Liver (tissue), 9 donors: ENCODE data around the gene SEC22A. TPM values are rescaled to one million over a fixed set of nuclear protein-coding genes. Genes with fewer than 3 reads are reported as not detected.

ENCODE experiments used
- DNase-seq: peaks from one replicate; pipeline ENCODE4 v3.0.0-alpha.2; 2017; ENCODE audit warnings: low spot score
- H3K27ac ChIP-seq, 2 donors: one replicate each; pipeline ENCODE4 v1.7.0; 2013; ENCODE audit warnings: inconsistent platforms in 2 of 2, low read length in 2 of 2, control low read depth in 1 of 2, low read depth in 1 of 2, mild to moderate bottlenecking in 1 of 2
- H3K27me3 ChIP-seq, 4 donors: one replicate each; pipeline versions ENCODE4 v1.6.1 to v1.7.0; 2013; ENCODE audit warnings: low read length in 3 of 4, inconsistent platforms in 1 of 4, mild to moderate bottlenecking in 1 of 4, moderate library complexity in 1 of 4; ENCODE audit not compliant: control insufficient read depth in 4 of 4, insufficient read depth in 4 of 4
- H3K36me3 ChIP-seq, 4 donors: one replicate each; pipeline versions ENCODE4 v1.6.1 to v1.7.0; 2013; ENCODE audit warnings: low read length in 3 of 4, mild to moderate bottlenecking in 3 of 4, low read depth in 1 of 4, moderate library complexity in 1 of 4; ENCODE audit not compliant: control insufficient read depth in 4 of 4, insufficient read depth in 3 of 4
- H3K4me1 ChIP-seq, 4 donors: one replicate each; pipeline versions ENCODE4 v1.6.1 to v1.7.0; 2013; ENCODE audit warnings: low read length in 3 of 4, mild to moderate bottlenecking in 3 of 4, moderate library complexity in 1 of 4; ENCODE audit not compliant: control insufficient read depth in 4 of 4, insufficient read depth in 4 of 4
- H3K4me3 ChIP-seq, 3 donors: one replicate each; pipeline versions ENCODE4 v1.6.1 to v1.7.0; 2013; ENCODE audit warnings: low read length in 3 of 3, control low read depth in 1 of 3, low read depth in 1 of 3, mild to moderate bottlenecking in 1 of 3
- H3K9ac ChIP-seq, 2 donors: one replicate each; pipeline ENCODE4 v1.7.0; 2013; ENCODE audit warnings: low read length in 2 of 2, mild to moderate bottlenecking in 2 of 2, moderate library complexity in 2 of 2, control low read depth in 1 of 2, low read depth in 1 of 2
- H3K9me3 ChIP-seq, 4 donors: one replicate each; pipeline versions ENCODE4 v1.6.1 to v1.7.0; 2013; ENCODE audit warnings: low read length in 3 of 4; ENCODE audit not compliant: control insufficient read depth in 4 of 4
- CTCF ChIP-seq: fragments of 150-350 bp; IDR thresholded peaks from 2 replicates; pipeline ENCODE4 v1.5.1; 2017; ENCODE audit warnings: improper control_type of control experiment, low read depth, low read length; ENCODE audit not compliant: missing input control
- FOXA1 ChIP-seq: IDR thresholded peaks from 2 replicates; pipeline ENCODE4 v1.6.1; 2016; ENCODE audit warnings: antibody characterized with exemption
- GABPA ChIP-seq, 2 donors: IDR thresholded peaks in 1 of 2; conservative IDR thresholded peaks in 1 of 2; 2 replicates each; pipeline ENCODE4 v1.6.1; 2016; ENCODE audit warnings: antibody characterized with exemption in 2 of 2, mild to moderate bottlenecking in 1 of 2, moderate library complexity in 1 of 2
- HNF4G ChIP-seq: IDR thresholded peaks from 2 replicates; pipeline ENCODE4 v1.6.1; 2016; ENCODE audit warnings: antibody characterized with exemption
- JUND ChIP-seq, 2 donors: IDR thresholded peaks; 2 replicates each; pipeline ENCODE4 v1.6.1; 2016; ENCODE audit warnings: antibody characterized with exemption in 2 of 2
- MAX ChIP-seq: IDR thresholded peaks from 2 replicates; pipeline ENCODE4 v1.6.1; 2016; ENCODE audit warnings: antibody characterized with exemption
- RAD21 ChIP-seq, 2 donors: IDR thresholded peaks; 2 replicates each; pipeline ENCODE4 v1.6.1; 2016; ENCODE audit warnings: antibody characterized with exemption in 2 of 2, mild to moderate bottlenecking in 2 of 2
- RXRA ChIP-seq, 2 donors: IDR thresholded peaks; 2 replicates each; pipeline ENCODE4 v1.6.1; 2017 to 2018; ENCODE audit warnings: antibody characterized with exemption in 2 of 2, mild to moderate bottlenecking in 1 of 2
- SP1 ChIP-seq: IDR thresholded peaks from 2 replicates; pipeline ENCODE4 v1.6.1; 2018; ENCODE audit warnings: antibody characterized with exemption, mild to moderate bottlenecking
- TAF1 ChIP-seq: conservative IDR thresholded peaks from 2 replicates; pipeline ENCODE4 v1.6.1; 2016; ENCODE audit warnings: antibody characterized with exemption, mild to moderate bottlenecking
- ZBTB33 ChIP-seq: IDR thresholded peaks from 2 replicates; pipeline ENCODE4 v1.6.1; 2016; ENCODE audit warnings: antibody characterized with exemption
- WGBS: extraction: QIAGEN DNeasy Blood & Tissue Kit; methylation state at CpG from one replicate; pipeline ENCODE4 v1.1.7; 2013; 5-methylcytosine and 5-hydroxymethylcytosine counted together
- polyA plus RNA-seq, 2 donors: library from polyadenylated mRNA; stranded (reverse) in 1 of 2; unstranded in 1 of 2; fragments of 200-250 nt in 1 of 2; fragments of >200 nt in 1 of 2; fragmentation: Nextera tagmentation in 1 of 2; extraction: Ambion mirVana in 1 of 2; gene quantifications; one replicate each; pipeline versions ENCODE4 v1.2.1 to v1.2.3, GENCODE V29; 2013 to 2015
- total RNA-seq, 2 donors: library from RNA; depleted of rRNA; stranded (reverse); fragments of >200 nt; gene quantifications; one replicate each; pipeline ENCODE4 v1.2.3, GENCODE V29; 2014
- TF ChIP-seq, protein P1 (sequence below): IDR thresholded peaks from 2 replicates; pipeline ENCODE4 v1.6.1; 2016; ENCODE audit warnings: antibody characterized with exemption, mild to moderate bottlenecking
- TF ChIP-seq, protein P2 (sequence below): IDR thresholded peaks from 2 replicates; pipeline ENCODE4 v1.6.1; 2016; ENCODE audit warnings: antibody characterized with exemption
- donor health status: healthy.
- donor health status: healthy.
- donor health status: healthy.
- donor health status: healthy.
- donor health status: healthy.

The SEC22A gene
- total and polyA plus RNA-seq, 4 donors: 9.7 to 21.7 (median 16.1) TPM

DNA sequence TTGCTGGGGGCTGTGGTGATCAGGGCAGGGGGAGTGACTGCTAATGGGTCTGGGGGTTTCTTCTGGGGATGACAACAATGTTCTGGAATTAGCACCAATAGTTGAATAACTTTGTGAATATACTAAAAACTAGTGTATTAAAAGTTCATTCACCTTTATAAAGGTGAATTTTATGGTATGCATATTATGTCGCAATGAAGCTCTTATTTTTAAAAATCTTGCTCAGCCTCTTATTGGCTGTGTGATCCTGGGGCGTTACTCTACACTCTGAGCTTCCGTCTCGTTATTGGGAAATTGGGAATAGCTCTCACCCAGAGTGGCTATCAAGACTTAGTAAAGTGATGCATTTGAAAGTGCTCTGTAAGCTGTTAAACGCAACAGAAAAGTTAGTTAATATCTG, 105.3 kb downstream of the SEC22A start (continued):
- TF ChIP-seq CTCF: no peak
- no peak for TF ChIP-seq JUND (IDR thresholded peaks at IDR 0.05)

GRCh38 chr3:123310186-123310585, 108.4 kb downstream of the SEC22A start:
- H3K27me3 ChIP-seq: no peaks in the 10 kb centered on the region
- H3K9ac ChIP-seq: no peak overlapping the region
- no peak for DNase-seq
- TF ChIP-seq, protein P1, sequence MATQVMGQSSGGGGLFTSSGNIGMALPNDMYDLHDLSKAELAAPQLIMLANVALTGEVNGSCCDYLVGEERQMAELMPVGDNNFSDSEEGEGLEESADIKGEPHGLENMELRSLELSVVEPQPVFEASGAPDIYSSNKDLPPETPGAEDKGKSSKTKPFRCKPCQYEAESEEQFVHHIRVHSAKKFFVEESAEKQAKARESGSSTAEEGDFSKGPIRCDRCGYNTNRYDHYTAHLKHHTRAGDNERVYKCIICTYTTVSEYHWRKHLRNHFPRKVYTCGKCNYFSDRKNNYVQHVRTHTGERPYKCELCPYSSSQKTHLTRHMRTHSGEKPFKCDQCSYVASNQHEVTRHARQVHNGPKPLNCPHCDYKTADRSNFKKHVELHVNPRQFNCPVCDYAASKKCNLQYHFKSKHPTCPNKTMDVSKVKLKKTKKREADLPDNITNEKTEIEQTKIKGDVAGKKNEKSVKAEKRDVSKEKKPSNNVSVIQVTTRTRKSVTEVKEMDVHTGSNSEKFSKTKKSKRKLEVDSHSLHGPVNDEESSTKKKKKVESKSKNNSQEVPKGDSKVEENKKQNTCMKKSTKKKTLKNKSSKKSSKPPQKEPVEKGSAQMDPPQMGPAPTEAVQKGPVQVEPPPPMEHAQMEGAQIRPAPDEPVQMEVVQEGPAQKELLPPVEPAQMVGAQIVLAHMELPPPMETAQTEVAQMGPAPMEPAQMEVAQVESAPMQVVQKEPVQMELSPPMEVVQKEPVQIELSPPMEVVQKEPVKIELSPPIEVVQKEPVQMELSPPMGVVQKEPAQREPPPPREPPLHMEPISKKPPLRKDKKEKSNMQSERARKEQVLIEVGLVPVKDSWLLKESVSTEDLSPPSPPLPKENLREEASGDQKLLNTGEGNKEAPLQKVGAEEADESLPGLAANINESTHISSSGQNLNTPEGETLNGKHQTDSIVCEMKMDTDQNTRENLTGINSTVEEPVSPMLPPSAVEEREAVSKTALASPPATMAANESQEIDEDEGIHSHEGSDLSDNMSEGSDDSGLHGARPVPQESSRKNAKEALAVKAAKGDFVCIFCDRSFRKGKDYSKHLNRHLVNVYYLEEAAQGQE: no peak
- TF ChIP-seq CTCF (no peak), RXRA (IDR thresholded peaks at IDR 0.05) (no peak), HNF4G (no peak), ZBTB33 (no peak), TAF1 (no peak), FOXA1 (no peak), GABPA (IDR thresholded peaks at IDR 0.05 in 1 of 2, conservative IDR thresholded peaks at IDR 0.05 in 1 of 2) (no peak), JUND (IDR thresholded peaks at IDR 0.05) (no peak), SP1 (no peak), RAD21 (IDR thresholded peaks at IDR 0.05) (no peak), MAX (no peak)
- TF ChIP-seq, protein P2, sequence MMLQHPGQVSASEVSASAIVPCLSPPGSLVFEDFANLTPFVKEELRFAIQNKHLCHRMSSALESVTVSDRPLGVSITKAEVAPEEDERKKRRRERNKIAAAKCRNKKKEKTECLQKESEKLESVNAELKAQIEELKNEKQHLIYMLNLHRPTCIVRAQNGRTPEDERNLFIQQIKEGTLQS: no peak
- WGBS: 95% methylated on average over 8 of the region's 8 CpGs
- H3K36me3 ChIP-seq: no peaks in the 10 kb centered on the region
- peaks cover 0 to 3% (median 0%) of the 10 kb centered on the region in 4 donors for H3K4me1 ChIP-seq
- no peak overlapping the region for H3K27ac ChIP-seq
- H3K4me3 ChIP-seq: no peak overlapping the region
- H3K9me3 ChIP-seq: no peaks in the 10 kb centered on the region
